Measurements from ENCODE around the gene MCFD2.

Gene MCFD2

DNA sequence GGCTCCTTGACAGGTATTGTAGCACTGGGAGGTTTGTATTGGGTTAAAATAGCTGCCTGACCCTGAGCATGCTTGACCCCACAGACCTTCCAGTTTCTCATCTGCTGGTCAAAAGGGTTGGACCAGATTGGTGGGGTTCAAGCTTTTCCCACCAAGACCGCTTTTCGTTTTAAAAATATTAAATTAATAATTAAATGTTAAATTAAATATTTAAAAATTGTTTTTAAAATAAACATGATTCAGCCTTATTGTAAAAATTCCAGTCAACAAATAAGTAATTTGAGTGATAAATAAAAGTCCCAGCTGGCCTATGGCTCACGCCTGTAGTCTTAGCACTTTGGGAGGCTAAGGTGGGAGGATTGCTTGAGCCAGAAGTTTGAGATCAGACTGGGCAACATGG, 36.6 kb upstream of the MCFD2 start:
- no peak overlapping the region for H3K4me3 ChIP-seq (ENCODE audit: low read depth, low read length)
- H3K9me3 ChIP-seq (ENCODE audit: severe bottlenecking) = no peaks in the 10 kb centered on the region
- no peak overlapping the region for H3K27ac ChIP-seq
- H3K27me3 ChIP-seq (ENCODE audit: insufficient read depth, low read depth, severe bottlenecking) = no peaks in the 10 kb centered on the region
- DNase-seq = no peak
- H3K36me3 ChIP-seq = peaks cover 11% of the 10 kb centered on the region
- TF ChIP-seq, protein P1, sequence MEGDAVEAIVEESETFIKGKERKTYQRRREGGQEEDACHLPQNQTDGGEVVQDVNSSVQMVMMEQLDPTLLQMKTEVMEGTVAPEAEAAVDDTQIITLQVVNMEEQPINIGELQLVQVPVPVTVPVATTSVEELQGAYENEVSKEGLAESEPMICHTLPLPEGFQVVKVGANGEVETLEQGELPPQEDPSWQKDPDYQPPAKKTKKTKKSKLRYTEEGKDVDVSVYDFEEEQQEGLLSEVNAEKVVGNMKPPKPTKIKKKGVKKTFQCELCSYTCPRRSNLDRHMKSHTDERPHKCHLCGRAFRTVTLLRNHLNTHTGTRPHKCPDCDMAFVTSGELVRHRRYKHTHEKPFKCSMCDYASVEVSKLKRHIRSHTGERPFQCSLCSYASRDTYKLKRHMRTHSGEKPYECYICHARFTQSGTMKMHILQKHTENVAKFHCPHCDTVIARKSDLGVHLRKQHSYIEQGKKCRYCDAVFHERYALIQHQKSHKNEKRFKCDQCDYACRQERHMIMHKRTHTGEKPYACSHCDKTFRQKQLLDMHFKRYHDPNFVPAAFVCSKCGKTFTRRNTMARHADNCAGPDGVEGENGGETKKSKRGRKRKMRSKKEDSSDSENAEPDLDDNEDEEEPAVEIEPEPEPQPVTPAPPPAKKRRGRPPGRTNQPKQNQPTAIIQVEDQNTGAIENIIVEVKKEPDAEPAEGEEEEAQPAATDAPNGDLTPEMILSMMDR (IDR thresholded peaks at IDR 0.05; ENCODE audit: low read depth, low read length) = no peak

DNA sequence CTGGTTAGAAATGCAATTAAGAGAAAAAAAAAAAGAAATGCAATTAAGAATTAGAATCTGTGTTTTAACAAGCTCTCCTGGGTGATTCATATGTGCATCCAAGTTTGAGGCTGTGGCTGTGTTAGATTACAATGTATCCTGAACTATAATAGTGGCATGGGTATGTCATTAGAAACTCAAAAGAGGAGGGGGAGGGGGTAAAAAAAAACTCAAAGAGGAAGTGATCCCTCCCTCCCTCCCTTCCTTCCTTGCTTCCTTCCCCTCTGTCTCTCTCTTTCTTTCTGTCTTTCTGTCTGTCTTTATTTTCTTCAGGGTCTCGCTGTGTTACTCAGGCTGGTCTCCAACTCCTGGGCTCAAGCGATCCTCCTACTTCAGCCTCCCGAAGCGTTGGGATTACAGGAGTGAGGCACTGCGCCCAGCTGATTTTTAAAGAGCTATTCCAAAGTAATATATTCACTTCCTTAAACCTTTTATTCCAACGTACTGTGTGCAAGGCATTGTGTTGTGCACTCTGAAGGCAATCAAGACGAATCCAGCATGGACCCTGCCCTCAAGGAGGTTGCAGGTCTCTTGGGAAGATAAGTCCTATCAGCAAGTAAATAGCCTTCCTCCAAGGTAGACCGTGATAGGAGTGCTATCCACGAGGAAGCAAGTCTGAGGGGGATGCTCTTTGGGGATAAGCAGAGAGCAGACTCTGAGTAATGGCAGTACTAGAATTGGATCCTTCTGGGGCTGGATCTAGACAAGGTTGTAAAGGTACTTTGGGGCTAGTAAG, 35.9 kb upstream of the MCFD2 start:
- Histone ChIP-seq H3K9me3 (ENCODE audit: severe bottlenecking) (no peaks in the 10 kb centered on the region), H3K36me3 (peaks cover 5% of the 10 kb centered on the region; the same call in 1 of the 2 replicates), H3K4me3 (ENCODE audit: low read depth, low read length) (no peak overlapping the region), H3K27ac (no peak overlapping the region), H3K27me3 (ENCODE audit: insufficient read depth, low read depth, severe bottlenecking) (no peaks in the 10 kb centered on the region)
- no peak for DNase-seq
- TF ChIP-seq, protein P1 (IDR thresholded peaks at IDR 0.05; ENCODE audit: low read depth, low read length) = no peak

DNA sequence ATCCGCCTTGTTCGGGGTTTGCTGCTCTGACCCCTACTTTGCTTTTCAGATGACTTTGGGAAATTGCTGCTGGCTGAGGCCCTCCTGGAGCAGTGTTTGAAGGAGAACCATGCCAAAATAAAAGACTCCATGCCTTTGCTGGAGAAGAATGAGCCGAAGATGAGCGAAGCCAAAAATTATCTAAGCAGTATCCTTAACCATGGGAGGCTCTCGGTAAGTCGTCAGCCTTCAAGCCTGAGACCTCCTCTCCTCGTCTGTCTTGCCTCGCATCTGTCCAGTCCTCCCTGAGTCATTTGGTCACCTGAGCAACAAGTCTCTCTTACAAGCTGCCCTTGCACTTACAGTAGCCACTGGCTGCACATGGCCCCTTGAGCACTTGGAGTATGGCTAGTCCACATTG, 34.7 kb upstream of the MCFD2 start:
- no peak overlapping the region for H3K4me3 ChIP-seq (ENCODE audit: low read depth, low read length)
- H3K27ac ChIP-seq = no peak overlapping the region
- H3K36me3 ChIP-seq = peaks cover 5% of the 10 kb centered on the region; the same call in 1 of the 2 replicates
- DNase-seq = no peak
- no peaks in the 10 kb centered on the region for H3K27me3 ChIP-seq (ENCODE audit: insufficient read depth, low read depth, severe bottlenecking)
- TF ChIP-seq, protein P1 (IDR thresholded peaks at IDR 0.05; ENCODE audit: low read depth, low read length) = no peak
- no peaks in the 10 kb centered on the region for H3K9me3 ChIP-seq (ENCODE audit: severe bottlenecking)

DNA sequence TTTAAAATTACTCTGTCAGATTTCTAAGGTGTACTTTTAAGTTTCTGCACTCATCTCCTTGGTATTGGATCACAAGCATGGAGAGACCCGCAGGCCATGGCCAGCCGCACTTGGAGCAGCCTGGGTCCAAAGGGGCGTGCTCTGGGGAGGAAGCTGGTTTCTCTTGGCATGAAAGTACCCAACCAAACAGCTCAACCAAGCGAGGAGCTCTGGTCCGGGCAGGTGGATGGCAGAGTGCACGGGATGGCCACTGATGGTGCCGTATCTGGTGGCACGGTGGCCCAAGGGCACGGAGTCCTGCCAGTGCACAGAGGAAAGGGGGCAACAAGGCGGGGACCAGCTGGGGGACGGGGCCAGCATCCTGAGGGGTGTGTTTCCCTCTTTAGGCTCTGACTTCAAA, 32.2 kb upstream of the MCFD2 start:
- TF ChIP-seq, protein P1 (IDR thresholded peaks at IDR 0.05; ENCODE audit: low read depth, low read length) = no peak
- Histone ChIP-seq H3K27ac (no peak overlapping the region), H3K9me3 (ENCODE audit: severe bottlenecking) (no peaks in the 10 kb centered on the region), H3K36me3 (peaks cover 8% of the 10 kb centered on the region; the same call in 1 of the 2 replicates), H3K4me3 (ENCODE audit: low read depth, low read length) (no peak overlapping the region), H3K27me3 (ENCODE audit: insufficient read depth, low read depth, severe bottlenecking) (no peaks in the 10 kb centered on the region)
- no peak for DNase-seq

DNA sequence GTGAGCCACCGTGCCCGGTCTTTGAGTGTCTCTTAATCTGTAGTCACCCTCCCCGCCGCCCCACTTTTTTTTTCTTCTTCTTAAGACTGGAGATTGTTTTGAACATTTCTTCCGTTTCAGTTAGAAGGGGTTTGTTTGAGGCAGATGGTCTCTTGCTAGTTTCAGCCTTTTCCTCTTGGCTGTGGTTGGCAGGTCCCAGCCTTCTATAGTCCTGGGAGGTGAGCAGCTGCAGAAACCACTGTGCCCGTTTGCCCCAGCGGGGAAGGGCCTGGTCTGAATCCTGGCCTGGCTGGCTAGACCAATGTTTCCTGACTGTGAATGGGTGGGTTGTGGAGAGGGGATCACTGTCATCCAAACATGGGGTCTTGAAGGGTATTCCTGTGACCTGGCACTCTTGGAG, 30.1 kb upstream of the MCFD2 start:
- no peak for DNase-seq
- Histone ChIP-seq H3K4me3 (ENCODE audit: low read depth, low read length) (no peak overlapping the region), H3K36me3 (peaks cover 3% of the 10 kb centered on the region; the same call in 1 of the 2 replicates), H3K27ac (no peak overlapping the region), H3K27me3 (ENCODE audit: insufficient read depth, low read depth, severe bottlenecking) (no peaks in the 10 kb centered on the region), H3K9me3 (ENCODE audit: severe bottlenecking) (no peaks in the 10 kb centered on the region)
- TF ChIP-seq, protein P1 (IDR thresholded peaks at IDR 0.05; ENCODE audit: low read depth, low read length) = no peak

Measured in WERI-Rb-1 (cell line).